Measurements from ENCODE around the gene TARS1. TPM values are rescaled to one million over a fixed set of nuclear protein-coding genes. Genes with fewer than 3 reads are reported as not detected.

Gene TARS1
- total RNA-seq, 1 donor from 2014 or later: 126 TPM

GRCh38 chr5:33438996-33439395 lies 1.8 kb upstream of the TARS1 start:
- no peak for DNase-seq (ENCODE audit: low read depth)

GRCh38 chr5:33439905-33440481 lies 772 bp upstream of the TARS1 start:
- DNase-seq (ENCODE audit: low read depth): no peak

DNA sequence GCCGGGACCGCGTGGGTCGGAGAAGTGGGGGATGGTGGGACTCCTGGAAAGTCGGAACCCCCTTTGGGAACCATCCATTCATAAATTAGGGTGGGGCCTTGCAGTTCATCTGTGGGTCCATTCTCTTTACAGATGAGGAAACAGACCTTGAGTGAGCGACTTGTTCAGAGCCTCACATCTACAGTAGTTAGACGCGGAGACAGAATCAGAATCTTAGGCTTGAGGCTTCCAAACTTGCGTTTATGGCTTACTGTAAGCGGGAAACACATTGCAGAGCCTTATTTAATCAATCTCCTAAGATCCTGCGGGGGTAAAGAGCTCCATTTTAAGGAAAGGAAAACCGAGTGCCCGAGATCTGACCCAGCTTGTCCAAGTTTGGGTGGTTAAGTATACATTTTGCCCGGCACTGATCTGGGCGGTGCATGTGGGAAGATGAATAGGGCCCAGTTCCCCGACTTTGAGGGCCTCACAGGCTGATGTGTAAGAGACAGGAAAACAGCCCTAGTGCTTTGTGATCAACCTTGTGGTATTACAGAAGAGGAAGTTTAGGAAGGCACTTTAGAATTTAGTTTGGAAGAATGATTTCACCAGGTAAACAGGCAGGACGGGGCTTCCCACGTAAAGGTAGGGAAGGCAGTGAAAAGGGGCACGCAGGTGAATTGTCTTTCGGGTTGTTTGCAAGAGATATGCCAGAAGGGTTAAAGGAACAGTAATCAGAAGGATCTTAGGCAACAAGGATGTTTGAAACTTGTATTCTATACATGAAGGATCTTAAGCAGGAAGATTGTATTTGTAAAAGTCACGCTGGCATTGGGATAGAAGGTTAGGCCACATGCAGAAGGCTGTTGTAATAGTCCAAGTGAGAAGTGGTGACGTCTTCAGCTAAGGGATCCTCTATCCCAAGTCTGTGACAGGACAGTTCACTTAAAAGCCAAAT lies 744 bp downstream of the TARS1 start:
- DNase-seq (ENCODE audit: low read depth): peak; percentile 40

DNA sequence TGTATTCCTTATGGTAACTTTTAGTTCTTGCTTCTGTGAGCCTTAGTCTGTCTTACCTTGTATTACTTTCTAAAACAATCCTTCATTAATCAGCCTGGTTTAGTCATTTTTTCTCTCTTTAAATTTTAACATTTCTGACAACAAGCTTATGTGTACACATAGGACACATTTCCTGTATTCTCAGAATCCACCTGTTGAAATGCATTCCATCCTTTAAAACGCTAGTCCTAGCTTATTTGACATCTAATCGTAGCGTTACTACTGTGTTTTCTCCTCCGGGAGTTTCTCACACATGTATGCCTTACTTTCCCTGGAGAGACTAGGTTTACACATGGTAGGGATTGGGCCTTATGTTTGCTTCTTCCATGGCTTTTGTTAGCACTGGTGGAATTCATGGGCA lies 3.8 kb downstream of the TARS1 start:
- no peak for DNase-seq (ENCODE audit: low read depth)

- no peak for DNase-seq (ENCODE audit: low read depth)
These were observed 5.0 kb downstream of the TARS1 start for GRCh38 chr5:33445798-33446197.

- DNase-seq (ENCODE audit: low read depth): no peak
These were observed 7.4 kb downstream of the TARS1 start for GRCh38 chr5:33448118-33448517.

- DNase-seq (ENCODE audit: low read depth): no peak
These were observed 16.4 kb downstream of the TARS1 start for GRCh38 chr5:33457126-33457525.

DNA sequence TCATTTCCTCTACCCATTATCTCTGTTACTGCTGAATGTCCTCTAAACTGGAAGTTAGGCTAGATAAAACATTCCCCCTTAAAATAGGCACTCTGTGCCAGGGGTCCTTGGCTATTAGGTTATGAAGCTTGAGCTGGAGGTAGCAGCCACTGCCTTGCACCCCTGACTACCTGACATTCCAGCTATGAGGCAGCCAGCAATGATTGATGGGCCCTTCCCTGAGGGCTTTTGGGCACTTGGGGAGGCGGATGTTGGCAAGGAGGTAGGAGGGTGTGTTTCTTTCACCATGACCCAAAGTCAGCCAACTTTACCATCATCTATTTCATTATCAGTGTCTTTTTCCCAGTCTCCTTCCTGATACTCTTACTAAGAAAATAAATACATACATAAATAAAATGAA lies 17.1 kb downstream of the TARS1 start:
- DNase-seq (ENCODE audit: low read depth): no peak

- no peak for DNase-seq (ENCODE audit: low read depth)
These were observed 19.4 kb downstream of the TARS1 start for GRCh38 chr5:33460210-33460609.

DNA sequence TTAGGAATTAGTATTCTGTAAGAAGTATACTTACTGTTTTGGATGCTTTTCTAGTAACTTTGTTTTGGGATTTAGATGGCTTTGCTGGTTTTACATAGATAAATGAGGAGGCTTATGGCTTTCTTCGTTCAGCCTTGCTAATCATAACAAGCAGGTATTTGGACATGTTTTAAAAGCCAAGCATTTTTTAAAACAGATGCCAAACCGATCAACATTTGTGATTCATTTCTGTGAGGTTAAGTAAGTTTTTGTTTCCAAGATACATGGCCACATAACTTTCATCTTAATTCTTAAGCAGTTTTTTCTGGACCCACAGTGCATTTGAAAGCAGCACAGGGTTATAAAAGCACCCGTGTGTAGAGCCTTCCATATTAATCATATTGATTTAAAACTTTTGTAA lies 21.7 kb downstream of the TARS1 start:
- no peak for DNase-seq (ENCODE audit: low read depth)

GRCh38 chr5:33465120-33465519 lies 24.4 kb downstream of the TARS1 start:
- DNase-seq (ENCODE audit: low read depth): no peak

- DNase-seq (ENCODE audit: low read depth): no peak
These were observed 28.1 kb downstream of the TARS1 start for GRCh38 chr5:33468775-33469435.

- no peak for DNase-seq (ENCODE audit: low read depth)
These were observed 29.8 kb downstream of the TARS1 start for GRCh38 chr5:33470544-33470943.

DNA sequence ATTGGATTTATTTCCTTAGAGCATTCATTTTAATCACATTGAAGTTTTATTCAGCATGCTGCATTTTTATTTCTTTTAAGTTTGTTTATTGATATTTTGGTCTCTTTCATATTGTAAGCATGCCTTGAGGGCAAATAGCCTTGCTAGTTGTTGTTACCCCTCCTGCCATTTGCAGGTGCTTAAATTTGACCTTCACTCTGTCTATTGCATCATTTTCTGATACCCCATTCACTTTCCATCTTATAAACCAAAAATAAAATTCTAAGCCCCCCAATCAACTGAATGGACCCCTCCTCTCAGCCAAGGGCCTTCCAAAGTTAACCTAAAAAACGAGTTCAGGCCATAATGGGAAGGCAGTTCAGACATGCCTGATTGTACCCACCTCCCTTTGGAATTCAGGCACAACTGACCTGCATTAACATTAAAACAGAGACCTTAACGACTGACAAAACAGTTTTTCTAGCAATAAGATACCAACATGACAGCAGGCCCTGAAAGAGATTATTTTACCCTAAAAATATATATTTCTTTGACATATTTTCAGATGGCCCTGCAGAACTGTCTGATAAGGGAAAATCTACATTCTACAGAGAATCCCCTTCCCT lies 32.1 kb downstream of the TARS1 start:
- no peak for DNase-seq (ENCODE audit: low read depth)

- no peak for DNase-seq (ENCODE audit: low read depth)
These were observed 33.2 kb downstream of the TARS1 start for GRCh38 chr5:33474004-33474403.

DNA sequence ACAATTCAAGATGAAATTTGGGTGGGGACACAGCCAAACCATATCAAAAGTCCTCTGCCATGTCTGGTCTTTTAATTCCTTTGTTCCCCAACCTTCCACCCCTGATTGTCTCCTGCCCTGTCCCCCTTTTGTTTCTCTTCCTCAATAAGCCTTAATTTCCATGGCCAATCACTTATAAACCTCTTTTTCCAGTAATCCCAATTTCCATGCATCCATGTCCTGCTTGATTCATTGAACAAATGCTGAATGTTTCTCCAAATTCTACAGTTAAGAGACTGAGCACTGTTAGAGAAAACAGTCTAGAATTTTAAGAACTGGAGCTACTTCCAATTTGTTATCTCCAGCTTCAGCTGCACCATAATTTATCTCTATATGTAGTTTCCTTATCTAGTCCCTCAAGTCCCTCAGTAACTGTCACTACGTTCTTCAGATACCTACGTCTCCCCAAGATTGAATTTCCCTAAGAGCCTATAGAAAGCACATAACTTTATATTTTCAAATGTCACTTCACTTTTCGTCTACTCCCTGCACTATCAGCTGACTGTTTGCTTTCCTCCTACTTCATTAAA lies 34.2 kb downstream of the TARS1 start:
- no peak for DNase-seq (ENCODE audit: low read depth)

- no peak for DNase-seq (ENCODE audit: low read depth)
These were observed 34.9 kb downstream of the TARS1 start for GRCh38 chr5:33475706-33476105.

- DNase-seq (ENCODE audit: low read depth): no peak
These were observed 36.2 kb downstream of the TARS1 start for GRCh38 chr5:33476992-33477391.

DNA sequence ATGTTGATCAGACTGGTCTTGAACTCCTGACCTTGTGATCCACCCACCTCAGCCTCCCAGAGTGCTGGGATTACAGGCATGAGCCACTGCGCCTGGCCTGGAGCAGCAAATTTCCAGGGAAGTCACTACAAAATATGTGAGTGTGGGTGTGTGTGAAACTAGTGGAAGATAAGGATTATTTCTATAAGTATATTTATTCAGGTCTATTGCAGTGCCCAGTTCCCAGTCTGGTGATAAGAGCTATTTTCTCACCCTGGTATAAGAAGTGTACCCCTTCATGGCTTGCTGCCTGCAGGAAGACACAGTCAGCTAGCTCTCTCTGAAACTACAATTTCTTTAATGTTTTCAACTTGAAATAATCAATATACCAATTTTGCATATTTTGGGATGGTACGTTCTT lies 37.1 kb downstream of the TARS1 start:
- no peak for DNase-seq (ENCODE audit: low read depth)

- DNase-seq (ENCODE audit: low read depth): peak; percentile 33
These were observed 38.5 kb downstream of the TARS1 start for GRCh38 chr5:33479311-33479710.

DNA sequence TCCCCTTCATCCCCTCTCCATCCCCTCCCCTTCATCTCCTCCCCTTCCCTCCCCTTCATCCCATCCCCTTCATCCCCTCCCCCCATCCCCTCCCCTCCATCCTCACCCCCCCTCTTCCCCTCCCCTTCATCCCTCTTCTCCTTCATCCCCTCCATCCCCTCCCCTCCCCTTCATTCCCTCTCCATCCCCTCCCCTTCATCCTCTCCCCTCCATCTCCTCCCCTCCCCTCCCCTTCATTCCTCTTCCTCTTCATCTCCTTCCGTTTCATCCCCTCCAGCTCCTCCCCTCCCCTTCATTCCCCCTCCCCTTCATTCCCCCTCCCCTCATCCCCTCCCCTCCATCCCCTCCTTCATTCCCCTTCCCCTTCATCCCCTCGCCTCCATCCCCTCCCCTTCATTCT lies 40.1 kb downstream of the TARS1 start:
- no peak for DNase-seq (ENCODE audit: low read depth)

GRCh38 chr5:33482335-33482734 lies 41.6 kb downstream of the TARS1 start:
- no peak for DNase-seq (ENCODE audit: low read depth)
